Kidney epithelial cell (primary cell): ENCODE data around the gene CASQ2. TPM values are rescaled to one million over a fixed set of nuclear protein-coding genes. Genes with fewer than 3 reads are reported as not detected.

ENCODE experiments used
- DNase-seq: peaks from one replicate; pipeline ENCODE4 v3.0.0-alpha.2; 2010; ENCODE audit warnings: low read depth
- H3K27me3 ChIP-seq: 2 replicates; pipeline ENCODE4 v1.6.0; 2011; ENCODE audit warnings: low read length; ENCODE audit not compliant: control insufficient read depth, insufficient read depth
- H3K36me3 ChIP-seq: 2 replicates; pipeline ENCODE4 v1.5.1; 2011; ENCODE audit warnings: low read length; ENCODE audit not compliant: control insufficient read depth, insufficient read depth
- H3K4me3 ChIP-seq: 2 replicates; pipeline ENCODE4 v1.5.1; 2011; ENCODE audit warnings: low read depth, mild to moderate bottlenecking, control low read depth, low read length
- CTCF ChIP-seq: IDR thresholded peaks from 2 replicates; pipeline ENCODE4 v1.5.1; 2011; ENCODE audit warnings: mild to moderate bottlenecking, moderate library complexity, low read length, control low read depth, inconsistent platforms; ENCODE audit not compliant: insufficient read depth, poor library complexity, severe bottlenecking
- total RNA-seq: library from RNA; depleted of rRNA; stranded (reverse); fragments of >200 nt; gene quantifications from 2 replicates; pipeline ENCODE4 v1.2.3, GENCODE V29; 2015

CASQ2 gene
- total RNA-seq, 1 donor from 2014 or later, result not detected

GRCh38 chr1:115672224-115673009 is 96.1 kb downstream of the CASQ2 start:
- DNase-seq, result no peak
- no peaks in the 10 kb centered on the region for H3K36me3 ChIP-seq
- no peaks in the 10 kb centered on the region for H3K27me3 ChIP-seq
- H3K4me3 ChIP-seq, result no peak overlapping the region
- no peak for TF ChIP-seq CTCF

- no peak for TF ChIP-seq CTCF
- H3K27me3 ChIP-seq, result no peaks in the 10 kb centered on the region
- H3K36me3 ChIP-seq, result no peaks in the 10 kb centered on the region
- no peak for DNase-seq
- H3K4me3 ChIP-seq, result no peak overlapping the region
Observed at GRCh38 chr1:115671176-115671934, 97.2 kb downstream of the CASQ2 start.

GRCh38 chr1:115670476-115671175 is 97.9 kb downstream of the CASQ2 start:
- peak; percentile 43 for DNase-seq
- no peak for TF ChIP-seq CTCF
- Histone ChIP-seq H3K36me3 (no peaks in the 10 kb centered on the region), H3K27me3 (no peaks in the 10 kb centered on the region), H3K4me3 (no peak overlapping the region)

- DNase-seq, result no peak
- no peaks in the 10 kb centered on the region for H3K36me3 ChIP-seq
- no peak for TF ChIP-seq CTCF
Observed at GRCh38 chr1:115669886-115670285, 98.6 kb downstream of the CASQ2 start.

GRCh38 chr1:115669002-115669673 is 99.4 kb downstream of the CASQ2 start:
- peak; percentile 45 for DNase-seq

More at GRCh38 chr1:115669886-115670285, 98.6 kb downstream of the CASQ2 start:
- no peak overlapping the region for H3K4me3 ChIP-seq
- H3K27me3 ChIP-seq, result no peaks in the 10 kb centered on the region

More at GRCh38 chr1:115669002-115669673, 99.4 kb downstream of the CASQ2 start:
- Histone ChIP-seq H3K36me3 (no peaks in the 10 kb centered on the region), H3K4me3 (no peak overlapping the region), H3K27me3 (no peaks in the 10 kb centered on the region)
- TF ChIP-seq CTCF, result no peak
